HG03575 (cell line): Measurements from ENCODE around the gene SNED1.

Experiments used
- ATAC-seq: cut with Tn5 transposase; IDR thresholded peaks from one replicate; pipeline ENCODE4 v1.9.1; 2021; ENCODE audit not compliant: unreplicated experiment, insufficient number of reproducible peaks, low FRiP score; ENCODE audit errors: extremely low read depth

Gene SNED1

GRCh38 chr2:241109210-241110088, 111.0 kb downstream of the SNED1 start:
- ATAC-seq = no peak

GRCh38 chr2:241110089-241110606, 111.7 kb downstream of the SNED1 start:
- no peak for ATAC-seq

GRCh38 chr2:241110607-241111439, 112.4 kb downstream of the SNED1 start:
- ATAC-seq = no peak

GRCh38 chr2:241111440-241111805, 113.0 kb downstream of the SNED1 start:
- no peak for ATAC-seq

- ATAC-seq = no peak
Observed at GRCh38 chr2:241112046-241112445, 113.6 kb downstream of the SNED1 start.

- ATAC-seq = no peak
Observed at GRCh38 chr2:241112592-241112991, 114.2 kb downstream of the SNED1 start.

- no peak for ATAC-seq
Observed at GRCh38 chr2:241114836-241115235, 116.4 kb downstream of the SNED1 start.

GRCh38 chr2:241115361-241115760, 116.9 kb downstream of the SNED1 start:
- ATAC-seq = no peak

GRCh38 chr2:241116606-241117560, 118.5 kb downstream of the SNED1 start:
- ATAC-seq = no peak

GRCh38 chr2:241118737-241119505, 120.5 kb downstream of the SNED1 start:
- no peak for ATAC-seq

- ATAC-seq = no peak
Observed at GRCh38 chr2:241120440-241120839, 122.0 kb downstream of the SNED1 start.

- ATAC-seq = no peak
Observed at GRCh38 chr2:241121008-241121407, 122.6 kb downstream of the SNED1 start.

GRCh38 chr2:241122376-241123002, 124.1 kb downstream of the SNED1 start:
- ATAC-seq = no peak

GRCh38 chr2:241123816-241124536, 125.6 kb downstream of the SNED1 start:
- no peak for ATAC-seq

GRCh38 chr2:241125626-241126025, 127.2 kb downstream of the SNED1 start:
- ATAC-seq = no peak

GRCh38 chr2:241126201-241126611, 127.8 kb downstream of the SNED1 start:
- no peak for ATAC-seq

- ATAC-seq = no peak
Observed at GRCh38 chr2:241126771-241127202, 128.4 kb downstream of the SNED1 start.
